ENCODE measurements around the gene CDH4.

The CDH4 gene

DNA sequence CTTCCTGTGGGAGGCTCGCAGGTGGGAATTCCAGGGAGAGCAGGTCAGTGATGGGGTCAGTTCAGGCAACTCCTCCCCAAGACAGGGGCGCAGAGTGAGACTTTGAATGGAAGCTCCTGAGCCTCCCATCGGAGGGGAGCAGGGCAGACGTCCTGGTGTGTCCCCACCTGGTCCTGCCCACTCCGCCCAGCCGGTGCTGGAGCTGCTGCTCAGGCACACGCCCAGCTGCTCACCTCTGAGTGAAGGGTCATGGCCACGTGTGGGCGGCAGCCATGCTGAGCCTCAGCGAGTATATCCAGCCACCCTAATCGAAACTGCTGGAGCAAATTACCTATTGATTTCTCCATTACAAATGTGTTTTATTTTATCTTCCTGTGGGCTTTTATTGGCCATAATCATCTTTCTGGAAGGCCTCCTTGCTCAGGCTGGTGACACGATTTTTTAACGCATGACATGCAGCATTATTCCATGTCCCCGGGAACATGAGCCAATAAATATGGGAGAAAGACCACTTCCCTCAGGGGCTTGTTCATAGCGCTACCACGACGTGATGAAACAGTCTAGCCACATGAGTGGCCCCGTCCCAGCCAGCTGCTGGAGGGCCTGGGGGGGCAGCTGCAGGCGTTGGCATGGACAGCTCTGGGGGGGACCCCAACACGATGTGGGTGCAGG lies 665.5 kb downstream of the CDH4 start:
- POLR2A ChIA-PET: no interaction called here
- TF ChIP-seq, protein P1, sequence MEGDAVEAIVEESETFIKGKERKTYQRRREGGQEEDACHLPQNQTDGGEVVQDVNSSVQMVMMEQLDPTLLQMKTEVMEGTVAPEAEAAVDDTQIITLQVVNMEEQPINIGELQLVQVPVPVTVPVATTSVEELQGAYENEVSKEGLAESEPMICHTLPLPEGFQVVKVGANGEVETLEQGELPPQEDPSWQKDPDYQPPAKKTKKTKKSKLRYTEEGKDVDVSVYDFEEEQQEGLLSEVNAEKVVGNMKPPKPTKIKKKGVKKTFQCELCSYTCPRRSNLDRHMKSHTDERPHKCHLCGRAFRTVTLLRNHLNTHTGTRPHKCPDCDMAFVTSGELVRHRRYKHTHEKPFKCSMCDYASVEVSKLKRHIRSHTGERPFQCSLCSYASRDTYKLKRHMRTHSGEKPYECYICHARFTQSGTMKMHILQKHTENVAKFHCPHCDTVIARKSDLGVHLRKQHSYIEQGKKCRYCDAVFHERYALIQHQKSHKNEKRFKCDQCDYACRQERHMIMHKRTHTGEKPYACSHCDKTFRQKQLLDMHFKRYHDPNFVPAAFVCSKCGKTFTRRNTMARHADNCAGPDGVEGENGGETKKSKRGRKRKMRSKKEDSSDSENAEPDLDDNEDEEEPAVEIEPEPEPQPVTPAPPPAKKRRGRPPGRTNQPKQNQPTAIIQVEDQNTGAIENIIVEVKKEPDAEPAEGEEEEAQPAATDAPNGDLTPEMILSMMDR (IDR thresholded peaks at IDR 0.05; ENCODE audit: insufficient read depth, low read length, missing control alignments): no peak
- CTCF ChIA-PET: no interaction called here

DNA sequence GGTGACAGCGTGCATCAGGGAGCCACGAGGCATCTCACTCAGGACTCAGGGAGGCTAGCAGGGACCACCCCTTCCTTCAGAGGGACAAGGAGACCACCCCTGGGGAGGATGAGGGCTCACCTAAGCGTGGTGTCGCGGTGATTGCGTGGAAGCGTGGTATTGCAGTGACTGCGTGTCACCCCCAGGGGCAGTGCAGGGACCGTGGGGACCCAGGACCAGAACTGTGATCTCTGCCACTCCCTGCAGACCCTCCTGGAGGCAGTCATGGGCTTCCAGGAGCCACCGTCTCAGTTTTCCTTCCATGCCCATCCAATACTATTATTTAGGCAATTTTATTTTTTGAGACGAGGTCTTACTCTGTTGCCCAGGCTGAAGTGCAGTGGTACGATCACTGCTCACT lies 666.5 kb downstream of the CDH4 start:
- H3K4me3 ChIP-seq (ENCODE audit: low read depth, low read length): no peak overlapping the region
- TF ChIP-seq, protein P1 (IDR thresholded peaks at IDR 0.05; ENCODE audit: insufficient read depth, low read length, missing control alignments): no peak
- ChIA-PET CTCF (no interaction called here), POLR2A (no interaction called here)
- DNase-seq (ENCODE audit: low read depth, low spot score): no peak

More for the DNA sequence above, 665.5 kb downstream of the CDH4 start:
- DNase-seq (ENCODE audit: low read depth, low spot score): no peak
- H3K4me3 ChIP-seq (ENCODE audit: low read depth, low read length): no peak overlapping the region

DNA sequence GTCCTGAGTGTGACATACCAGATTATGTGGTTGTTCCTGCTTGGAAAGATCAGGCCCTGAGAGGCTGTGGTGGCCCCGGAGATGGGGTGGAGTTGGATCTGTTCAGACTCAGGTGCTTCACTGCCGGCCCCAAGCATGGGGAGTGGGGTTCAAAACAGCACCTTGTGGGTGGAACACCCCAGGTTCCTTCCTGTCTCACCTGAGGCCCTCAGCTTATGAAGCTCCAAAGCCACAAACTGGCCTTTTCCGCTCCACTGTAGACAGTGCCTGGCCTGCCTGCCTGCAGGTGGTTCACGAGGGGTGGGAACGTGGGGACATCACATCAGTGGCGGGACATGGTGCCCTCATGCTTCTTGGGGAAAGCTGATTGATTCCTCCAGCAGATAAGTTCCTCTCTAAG lies 667.2 kb downstream of the CDH4 start:
- no peak overlapping the region for H3K4me3 ChIP-seq (ENCODE audit: low read depth, low read length)
- TF ChIP-seq, protein P1 (IDR thresholded peaks at IDR 0.05; ENCODE audit: insufficient read depth, low read length, missing control alignments): no peak
- ChIA-PET POLR2A (no interaction called here), CTCF (no interaction called here)
- no peak for DNase-seq (ENCODE audit: low read depth, low spot score)

DNA sequence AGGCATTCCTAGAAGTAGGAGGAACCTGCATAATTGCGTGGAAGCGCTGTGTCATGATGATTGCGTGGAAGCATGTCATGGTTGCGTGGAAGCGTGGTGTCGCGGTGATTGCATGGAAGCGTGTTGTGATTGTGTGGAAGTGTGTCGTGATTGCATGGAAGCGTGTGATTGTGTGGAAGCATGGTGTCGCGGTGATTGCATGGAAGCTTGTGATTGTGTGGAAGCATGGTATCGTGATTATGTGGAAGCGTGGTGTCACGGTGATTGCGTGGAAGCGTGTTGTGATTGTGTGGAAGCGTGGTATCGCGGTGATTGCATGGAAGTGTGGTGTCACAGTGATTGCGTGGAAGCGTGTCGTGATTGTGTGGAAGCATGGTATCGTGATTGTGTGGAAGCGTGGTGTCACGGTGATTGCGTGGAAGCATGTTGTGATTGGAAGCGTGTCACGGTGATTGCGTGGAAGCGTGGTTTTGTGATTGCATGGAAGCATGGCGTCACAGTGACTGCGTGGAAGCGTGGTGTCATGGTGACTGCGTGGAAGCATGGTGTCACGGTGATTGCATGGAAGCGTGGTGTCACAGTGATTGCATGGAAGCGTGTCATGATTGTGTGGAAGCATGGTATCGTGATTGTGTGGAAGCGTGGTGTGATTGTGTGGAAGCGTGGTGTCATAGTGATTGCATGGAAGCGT lies 667.8 kb downstream of the CDH4 start:
- no peak for DNase-seq (ENCODE audit: low read depth, low spot score)
- ChIA-PET POLR2A (no interaction called here), CTCF (no interaction called here)
- H3K4me3 ChIP-seq (ENCODE audit: low read depth, low read length): no peak overlapping the region
- TF ChIP-seq, protein P1 (IDR thresholded peaks at IDR 0.05; ENCODE audit: insufficient read depth, low read length, missing control alignments): no peak

DNA sequence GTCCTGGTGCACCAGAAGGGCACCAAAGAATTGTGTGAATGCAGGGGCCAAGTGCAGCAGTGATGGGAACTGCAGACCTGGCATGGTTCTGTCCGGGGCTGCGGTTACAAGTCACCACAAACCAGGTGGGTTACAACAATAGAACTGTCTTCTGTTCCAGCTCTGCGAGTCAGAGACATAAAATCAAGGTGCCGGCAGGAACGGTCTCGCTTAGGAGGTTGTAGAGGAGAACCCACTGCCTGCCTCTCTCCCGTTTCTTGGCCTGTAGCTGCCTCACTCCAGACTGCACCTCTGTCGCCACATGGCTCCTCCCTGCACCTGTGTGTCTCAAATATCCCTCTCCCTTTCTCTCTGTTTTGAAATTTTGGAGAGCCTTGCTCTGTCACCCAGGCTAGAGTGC lies 670.4 kb downstream of the CDH4 start:
- no peak for DNase-seq (ENCODE audit: low read depth, low spot score)
- H3K4me3 ChIP-seq (ENCODE audit: low read depth, low read length): no peak overlapping the region
- ChIA-PET CTCF (no interaction called here), POLR2A (no interaction called here)
- TF ChIP-seq, protein P1 (IDR thresholded peaks at IDR 0.05; ENCODE audit: insufficient read depth, low read length, missing control alignments): no peak

DNA sequence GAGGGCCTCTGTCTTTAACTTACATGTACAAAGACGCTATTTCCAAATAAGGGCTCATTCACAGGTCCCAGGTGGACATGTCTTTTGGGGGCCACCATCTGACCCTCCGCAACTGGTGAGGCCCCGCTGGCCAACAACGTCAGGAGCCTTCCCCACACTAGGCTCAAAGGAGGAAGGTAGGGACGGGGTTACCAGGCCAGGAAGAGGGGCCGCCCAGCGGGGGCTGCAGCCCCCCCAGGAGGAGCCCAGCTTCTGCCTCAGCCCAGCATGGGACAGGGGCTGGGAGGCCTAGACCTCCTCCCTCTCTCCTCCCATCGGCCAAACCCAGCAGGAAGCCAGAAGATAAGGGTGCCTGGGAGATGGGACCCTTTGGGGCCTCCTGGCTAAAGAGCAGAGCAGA lies 670.9 kb downstream of the CDH4 start:
- CTCF ChIA-PET: no interaction called here
- H3K4me3 ChIP-seq (ENCODE audit: low read depth, low read length): no peak overlapping the region
- DNase-seq (ENCODE audit: low read depth, low spot score): no peak
- POLR2A ChIA-PET: no interaction called here
- TF ChIP-seq, protein P1 (IDR thresholded peaks at IDR 0.05; ENCODE audit: insufficient read depth, low read length, missing control alignments): no peak

All from AG04449 (cell line).